Measurements from ENCODE around the gene ARF3.
A peak's percentile ranks its signal among the peaks of the same experiment; 100 is the strongest.

The ARF3 gene

GRCh38 chr12:48907245-48907644 is 50.0 kb downstream of the ARF3 start:
- no peak for DNase-seq (ENCODE audit: low spot score)
- no peak overlapping the region for H3K4me3 ChIP-seq
- H3K27ac ChIP-seq: no peak overlapping the region
- no peak for TF ChIP-seq CTCF (IDR thresholded peaks at IDR 0.05)

- peak; percentile 76 for DNase-seq (ENCODE audit: low spot score)
- peak; percentile 26 for TF ChIP-seq CTCF (IDR thresholded peaks at IDR 0.05)
- Histone ChIP-seq H3K4me3 (peak overlapping the region; percentile 59), H3K27ac (no peak overlapping the region)
Measured at GRCh38 chr12:48903982-48904411, 53.3 kb downstream of the ARF3 start.

- no peak for DNase-seq (ENCODE audit: low spot score)
- no peak for TF ChIP-seq CTCF (IDR thresholded peaks at IDR 0.05)
- Histone ChIP-seq H3K27ac (no peak overlapping the region), H3K4me3 (no peak overlapping the region)
Measured at GRCh38 chr12:48903363-48903981, 53.8 kb downstream of the ARF3 start.

- no peak overlapping the region for H3K4me3 ChIP-seq
- no peak for TF ChIP-seq CTCF (IDR thresholded peaks at IDR 0.05)
- no peak overlapping the region for H3K27ac ChIP-seq
- no peak for DNase-seq (ENCODE audit: low spot score)
Measured at GRCh38 chr12:48901278-48901677, 56.0 kb downstream of the ARF3 start.

- no peak overlapping the region for H3K4me3 ChIP-seq
- no peak for TF ChIP-seq CTCF (IDR thresholded peaks at IDR 0.05)
- no peak overlapping the region for H3K27ac ChIP-seq
- no peak for DNase-seq (ENCODE audit: low spot score)
Measured at GRCh38 chr12:48899651-48900050, 57.6 kb downstream of the ARF3 start.

GRCh38 chr12:48894271-48894670 is 63.0 kb downstream of the ARF3 start:
- H3K27ac ChIP-seq: no peak overlapping the region
- DNase-seq (ENCODE audit: low spot score): no peak
- no peak for TF ChIP-seq CTCF (IDR thresholded peaks at IDR 0.05)
- no peak overlapping the region for H3K4me3 ChIP-seq

- H3K4me3 ChIP-seq: peak overlapping the region; percentile 53
- DNase-seq (ENCODE audit: low spot score): peak; percentile 76
- peak; percentile 90 for TF ChIP-seq CTCF (IDR thresholded peaks at IDR 0.05)
- H3K27ac ChIP-seq: no peak overlapping the region
Measured at GRCh38 chr12:48890657-48891418, 66.4 kb downstream of the ARF3 start.
